SKM-1 (cell line): ENCODE measurements around the gene LRRC3.

Source experiments
- DNase-seq: peaks from one replicate; lab custom pipeline; 2025; ENCODE audit not compliant: unreplicated experiment; lab: John Stamatoyannopoulos, UW

Gene LRRC3

DNA sequence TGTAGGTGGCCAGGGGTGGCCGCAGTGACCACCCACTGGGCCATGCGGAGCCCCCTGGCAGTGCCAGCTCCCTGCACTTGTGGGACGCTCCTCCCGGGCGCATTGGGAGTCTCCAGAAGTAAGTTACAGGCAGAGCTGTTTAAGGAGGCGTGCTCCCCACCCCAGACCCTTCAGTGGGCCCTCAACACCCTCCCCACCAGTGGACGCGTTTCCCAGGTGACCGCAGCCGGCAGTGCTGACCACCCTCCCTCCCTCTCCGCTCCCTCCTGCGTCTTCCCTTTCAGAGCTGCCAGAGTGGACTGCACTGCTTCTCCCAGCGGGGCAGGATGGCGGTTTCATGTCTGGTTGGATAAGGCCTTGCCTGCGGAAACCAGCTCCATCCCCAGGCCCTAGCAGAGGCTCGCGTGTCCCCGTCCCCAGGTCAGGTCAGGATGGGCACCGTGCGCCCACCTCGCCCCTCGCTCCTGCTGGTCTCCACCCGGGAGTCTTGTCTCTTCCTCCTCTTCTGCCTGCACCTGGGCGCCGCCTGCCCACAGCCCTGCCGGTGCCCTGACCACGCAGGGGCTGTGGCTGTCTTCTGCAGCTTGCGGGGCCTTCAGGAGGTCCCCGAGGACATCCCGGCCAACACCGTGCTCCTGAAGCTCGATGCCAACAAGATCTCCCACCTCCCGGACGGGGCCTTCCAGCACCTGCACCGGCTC lies 1.1 kb downstream of the LRRC3 start:
- DNase-seq = no peak

DNA sequence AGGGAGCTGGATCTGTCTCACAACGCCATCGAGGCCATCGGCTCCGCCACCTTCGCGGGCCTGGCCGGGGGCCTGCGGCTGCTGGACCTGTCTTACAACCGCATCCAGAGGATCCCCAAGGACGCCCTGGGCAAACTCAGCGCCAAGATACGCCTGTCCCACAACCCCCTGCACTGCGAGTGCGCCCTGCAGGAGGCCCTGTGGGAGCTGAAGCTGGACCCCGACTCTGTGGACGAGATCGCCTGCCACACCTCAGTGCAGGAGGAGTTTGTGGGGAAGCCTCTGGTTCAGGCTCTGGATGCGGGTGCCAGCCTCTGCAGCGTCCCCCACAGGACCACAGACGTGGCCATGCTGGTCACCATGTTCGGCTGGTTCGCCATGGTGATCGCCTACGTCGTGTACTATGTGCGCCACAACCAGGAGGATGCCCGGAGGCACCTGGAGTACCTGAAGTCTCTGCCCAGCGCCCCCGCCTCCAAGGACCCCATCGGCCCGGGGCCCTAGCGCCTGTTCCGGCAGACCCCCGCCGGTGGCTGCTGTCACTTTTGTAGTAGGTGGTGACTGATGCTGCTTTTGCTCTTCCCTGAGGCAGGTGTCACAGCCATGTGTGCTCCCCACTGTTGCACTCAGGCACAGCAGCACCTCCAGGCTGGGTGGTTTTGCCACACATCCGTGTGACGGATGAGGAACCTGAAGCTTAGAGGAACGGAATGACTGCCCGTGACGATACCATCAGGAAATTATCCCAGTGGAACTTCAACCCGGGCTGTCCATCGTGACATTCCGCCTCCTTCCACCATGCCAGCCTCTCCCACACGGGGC lies 1.8 kb downstream of the LRRC3 start:
- DNase-seq = no peak

DNA sequence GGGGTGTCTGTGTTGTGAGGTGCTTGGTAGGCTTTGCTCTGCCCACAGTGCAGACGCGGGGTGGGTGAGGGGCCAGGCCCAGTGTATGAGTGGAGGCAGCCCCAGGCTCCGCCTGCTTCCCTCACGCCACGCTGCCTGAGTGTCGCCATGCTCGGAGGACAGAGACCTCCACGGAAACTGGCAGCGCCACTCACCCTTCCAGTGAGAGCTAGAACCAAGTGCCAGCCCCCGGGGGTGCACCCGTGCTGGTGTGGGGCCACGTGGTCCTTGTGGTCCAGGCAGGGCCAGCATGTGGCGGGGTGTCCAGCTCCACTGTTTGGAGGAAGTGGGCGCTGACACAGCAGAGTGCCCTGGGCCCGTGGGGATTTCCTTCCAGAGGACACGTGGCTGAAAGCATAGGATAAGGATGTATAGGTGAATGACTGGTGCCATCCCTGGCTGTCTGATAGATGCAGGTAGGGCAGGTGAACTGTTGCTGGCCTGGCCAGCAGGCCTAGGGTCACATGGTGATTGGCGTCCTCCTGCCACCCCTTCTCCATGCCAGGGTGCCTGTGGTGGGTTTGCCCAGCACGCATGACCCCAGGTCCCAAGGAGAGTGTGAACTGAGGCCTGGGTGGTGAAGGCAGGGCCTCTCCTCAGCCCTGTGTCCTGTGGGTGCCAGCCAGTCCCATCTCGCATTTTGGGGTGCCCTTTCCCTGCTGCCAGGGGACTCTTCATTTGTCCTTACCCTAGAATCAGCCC lies 3.8 kb downstream of the LRRC3 start:
- no peak for DNase-seq

DNA sequence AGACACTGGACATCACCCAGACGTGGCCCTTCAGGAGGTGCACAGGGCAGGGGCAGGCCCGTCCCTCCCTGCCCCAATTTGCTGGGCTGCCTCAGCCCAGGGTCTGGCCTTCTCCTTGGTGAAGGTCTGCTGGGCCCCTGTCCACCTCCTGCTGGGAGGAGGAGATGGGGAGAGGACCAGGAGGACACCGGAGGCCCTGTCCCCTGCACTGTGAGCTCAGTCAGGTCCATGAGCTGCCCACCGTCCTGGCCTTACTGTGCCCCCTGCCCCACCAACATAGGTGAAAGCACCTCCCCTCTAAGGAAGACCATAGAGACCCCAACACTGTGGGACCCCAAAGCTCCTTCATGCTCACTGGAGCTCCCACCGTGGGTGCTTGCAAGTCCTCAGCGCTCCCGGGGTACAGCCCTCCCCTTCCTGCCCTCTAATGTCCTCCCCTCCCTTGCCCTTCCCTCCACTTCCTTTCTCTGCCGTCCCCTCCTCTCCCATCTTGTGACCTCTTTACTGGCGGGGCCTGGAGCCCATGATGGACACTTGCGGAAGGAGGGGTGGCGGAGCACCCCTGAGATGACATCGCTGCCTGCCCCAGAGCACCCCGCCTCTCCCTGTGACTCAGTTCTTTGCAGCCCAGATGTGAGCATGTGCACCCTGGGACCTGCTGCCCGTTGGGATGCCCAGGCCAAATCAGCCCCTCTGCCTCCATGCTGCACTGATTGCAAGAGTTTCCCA lies 4.6 kb downstream of the LRRC3 start:
- no peak for DNase-seq

DNA sequence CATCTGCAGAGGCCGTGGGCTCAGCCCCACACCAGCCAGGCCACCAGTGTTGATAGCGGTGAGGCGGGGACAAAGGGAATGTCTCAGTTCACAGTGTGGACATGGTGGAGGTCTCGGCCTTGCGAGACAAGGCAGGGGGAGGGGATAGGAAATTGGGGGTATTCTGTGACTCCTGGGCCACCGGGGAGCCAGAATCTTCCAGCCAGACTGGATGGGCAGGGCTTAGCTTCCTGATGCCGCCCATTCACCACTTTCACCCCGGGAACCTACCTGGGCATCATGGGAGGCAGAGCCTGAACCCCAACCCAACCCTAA lies 5.1 kb downstream of the LRRC3 start:
- no peak for DNase-seq

DNA sequence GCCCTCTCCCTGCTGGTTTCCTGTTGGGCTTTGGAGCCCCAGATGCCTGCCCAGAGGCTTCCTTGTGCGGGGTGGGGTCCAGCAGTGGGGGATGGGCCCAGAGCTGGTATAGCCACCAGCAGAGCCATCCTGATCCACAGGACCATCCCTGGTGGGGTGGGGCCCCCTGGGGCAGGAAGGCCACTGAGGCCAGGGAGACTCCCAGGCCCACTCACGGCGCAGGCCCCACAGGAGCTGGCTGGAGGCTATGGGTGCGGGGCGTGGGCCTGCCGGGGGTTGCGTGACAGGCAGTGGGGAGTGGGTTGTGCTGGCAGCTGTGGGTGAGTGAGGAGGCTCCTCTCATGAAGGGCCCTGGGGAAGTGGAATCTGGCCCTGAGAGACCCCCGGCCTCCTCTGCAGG lies 5.7 kb downstream of the LRRC3 start:
- DNase-seq = no peak

DNA sequence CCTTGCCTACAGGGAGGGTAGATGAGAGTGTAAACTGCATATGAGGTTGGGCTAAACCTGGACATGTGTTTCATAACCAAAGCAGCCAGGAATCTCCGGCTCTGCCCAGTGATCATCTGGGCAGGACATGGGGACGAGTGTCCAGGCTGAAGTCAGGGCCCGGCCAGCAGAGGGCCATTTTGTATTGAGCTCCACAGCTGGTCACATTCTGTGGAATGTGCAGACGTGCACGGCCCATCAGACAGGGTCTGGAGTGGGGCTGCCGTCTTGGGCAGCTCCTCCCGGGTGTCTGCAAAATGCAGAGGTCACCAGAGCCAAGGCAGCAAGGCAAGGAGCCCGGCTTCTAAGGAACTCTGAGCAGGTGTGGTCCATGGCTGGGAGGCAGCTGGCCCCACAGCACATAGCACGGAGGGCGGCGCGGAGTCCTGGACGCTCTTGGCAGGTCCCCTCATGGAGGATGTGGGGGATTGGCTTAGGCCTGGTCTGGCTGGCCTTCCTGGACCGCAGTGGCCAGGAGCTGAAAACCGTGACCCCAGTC lies 6.2 kb downstream of the LRRC3 start:
- DNase-seq = no peak

DNA sequence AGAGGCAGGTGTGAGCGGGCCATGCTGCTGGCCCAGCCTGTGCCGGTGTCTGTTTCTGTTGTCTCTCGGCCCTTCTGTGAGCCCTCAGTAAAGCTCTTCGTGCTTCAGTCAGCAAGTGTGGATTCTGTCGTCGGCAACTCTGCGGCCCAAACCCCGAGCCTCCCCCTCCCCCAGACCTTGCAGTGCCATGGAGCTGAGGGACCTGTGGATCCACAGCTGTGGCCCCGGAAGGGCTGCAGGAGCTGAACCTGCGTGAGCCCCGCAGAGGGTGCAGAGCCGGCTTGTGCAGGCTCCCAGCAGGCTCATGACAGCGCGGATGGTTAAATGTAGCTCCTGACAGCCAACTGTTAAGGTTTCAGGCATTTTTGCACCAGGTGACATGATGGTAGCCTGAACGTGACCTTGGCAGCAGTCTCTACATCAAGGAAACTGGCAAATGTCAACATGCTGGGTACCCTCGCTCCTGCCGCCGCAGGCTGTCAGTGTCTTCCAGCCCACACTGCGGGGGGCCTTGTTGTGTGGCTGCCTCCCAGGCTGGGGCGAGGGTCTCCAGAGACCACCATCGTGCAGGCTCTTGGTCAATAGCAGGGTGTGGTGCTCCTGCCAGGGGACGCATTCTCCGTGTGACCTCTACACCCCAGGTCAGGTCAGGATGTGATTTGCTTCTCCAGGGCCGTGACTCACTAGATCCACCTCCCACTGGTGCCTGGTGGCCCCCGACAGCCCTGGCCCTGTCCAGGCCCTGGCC lies 7.0 kb downstream of the LRRC3 start:
- no peak for DNase-seq

DNA sequence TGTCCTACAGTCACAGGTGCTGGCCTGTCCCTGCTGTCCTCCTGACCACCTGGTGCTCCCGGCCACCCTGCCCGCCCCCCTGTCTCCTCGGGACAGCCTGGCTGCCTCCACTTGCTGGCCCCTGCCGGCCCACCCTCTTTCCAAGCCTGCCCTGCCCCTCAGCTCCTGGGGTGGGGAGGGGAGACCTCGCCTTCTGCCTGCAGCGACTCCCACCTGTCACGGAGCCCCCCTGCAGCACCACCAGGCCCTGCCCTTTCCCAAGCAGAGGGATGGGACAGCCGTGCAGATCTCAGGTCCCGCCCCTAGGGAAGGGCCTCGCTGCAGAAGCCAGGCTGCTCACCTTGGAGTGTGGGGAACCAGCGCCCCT lies 7.5 kb downstream of the LRRC3 start:
- no peak for DNase-seq

DNA sequence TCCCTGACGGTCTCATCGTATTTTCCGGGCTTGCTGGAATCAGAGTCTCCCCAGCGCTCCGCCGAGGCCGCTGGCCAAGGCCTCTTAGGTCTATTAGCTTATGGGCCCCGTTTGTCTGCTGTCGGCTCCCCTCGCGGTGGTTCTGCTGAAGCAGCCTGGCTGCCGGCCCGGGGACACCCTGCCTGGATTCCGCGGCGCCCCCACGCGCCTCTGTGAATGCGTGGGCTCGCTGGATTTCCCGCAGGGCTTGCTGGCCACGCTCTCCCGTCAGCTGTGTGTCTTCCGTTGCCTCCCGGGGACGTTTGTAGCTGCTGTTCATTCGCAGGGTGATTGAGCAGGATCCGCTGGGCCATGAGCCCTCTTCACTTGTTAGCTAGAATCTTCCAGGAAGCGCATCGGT lies 8.4 kb downstream of the LRRC3 start:
- DNase-seq = no peak

DNA sequence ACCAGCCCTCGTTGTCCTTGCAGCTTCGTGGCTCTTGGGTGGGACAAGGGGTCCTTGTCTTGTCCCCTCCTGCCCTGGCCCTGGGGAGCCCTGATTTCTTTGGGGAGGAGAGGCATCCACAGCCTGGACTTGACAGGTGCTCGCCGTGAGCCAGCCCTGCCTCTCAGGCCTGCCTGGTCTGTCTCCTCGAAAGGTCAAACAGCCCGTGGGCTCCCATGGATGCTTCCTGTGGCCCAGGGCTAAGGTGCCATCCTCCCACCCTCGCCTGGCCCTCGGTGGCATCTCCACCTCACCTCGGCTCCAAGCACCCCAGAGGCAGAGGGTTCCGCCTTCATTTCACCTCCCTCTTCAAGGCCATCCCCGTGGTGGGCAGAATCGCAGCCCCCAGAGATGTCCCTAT lies 9.0 kb downstream of the LRRC3 start:
- no peak for DNase-seq

DNA sequence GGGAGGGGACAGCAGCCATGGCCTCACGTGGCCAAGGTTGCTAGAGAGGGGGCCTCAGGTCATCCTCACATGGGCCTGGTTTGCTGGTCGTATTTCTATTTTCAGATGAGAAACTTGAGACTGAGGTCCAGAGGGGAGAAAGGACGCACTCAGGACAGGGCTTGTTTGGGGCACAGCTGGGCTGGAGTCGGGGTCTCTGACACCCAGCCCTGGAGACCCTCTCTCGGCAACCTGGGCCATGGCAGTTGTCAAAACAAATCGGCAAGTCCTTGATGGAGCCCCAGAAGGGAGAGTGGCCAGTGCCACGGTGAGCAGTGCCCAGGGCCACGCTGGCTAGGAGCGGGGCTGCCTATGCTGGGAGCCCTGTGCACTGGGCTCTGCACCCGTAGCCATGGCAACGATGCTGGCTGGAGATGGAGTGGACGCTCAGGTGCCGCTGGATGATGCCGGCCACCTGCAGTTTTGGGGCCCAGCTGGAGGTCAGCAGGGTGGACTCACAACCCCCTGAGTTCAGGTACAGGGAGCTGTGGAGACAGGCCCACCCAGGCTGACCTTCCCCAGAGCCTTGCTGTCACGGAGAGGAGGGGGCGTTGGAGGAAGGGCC lies 11.1 kb downstream of the LRRC3 start:
- DNase-seq = no peak

DNA sequence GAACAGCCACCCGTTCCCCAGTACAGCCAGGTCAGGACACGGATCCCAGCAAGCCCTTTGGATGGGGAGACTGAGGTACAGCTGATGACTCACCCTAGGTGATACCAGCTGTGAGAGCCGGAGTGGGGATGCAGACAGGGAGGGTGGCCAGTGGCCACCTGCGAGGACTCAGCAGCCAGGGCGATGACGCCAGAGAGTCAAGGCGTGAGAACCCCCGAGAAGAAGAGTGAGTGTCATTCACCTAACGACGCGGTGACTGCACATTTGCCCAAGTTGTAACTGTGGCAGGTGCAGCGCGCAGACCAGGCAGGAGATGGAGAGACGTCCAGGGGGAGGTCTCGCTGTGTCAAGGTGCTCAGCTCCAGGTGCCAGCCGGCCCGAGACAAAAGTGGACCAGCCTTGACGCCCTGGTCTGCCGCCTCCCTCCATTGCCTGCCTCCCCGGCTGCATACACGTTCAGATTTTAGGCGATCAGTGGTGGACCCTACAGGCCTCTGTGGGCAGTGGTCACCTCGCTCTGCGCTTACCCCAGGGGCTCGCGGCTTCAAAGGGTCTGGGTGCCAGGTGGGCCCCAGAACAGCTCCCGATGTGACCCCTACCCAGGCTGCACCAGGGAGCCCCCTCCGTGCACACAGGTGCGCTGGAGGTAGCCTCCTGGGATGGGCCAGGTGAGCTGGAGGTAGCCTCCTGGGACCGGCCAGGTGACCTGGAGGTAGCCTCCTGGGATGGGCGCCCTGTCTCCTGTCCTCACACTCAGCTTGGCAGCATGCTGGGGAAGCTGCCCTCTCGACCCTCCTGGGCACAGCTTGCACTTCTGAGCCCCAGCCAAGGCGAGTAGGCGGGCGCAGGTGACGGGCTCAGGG lies 11.9 kb downstream of the LRRC3 start:
- no peak for DNase-seq

DNA sequence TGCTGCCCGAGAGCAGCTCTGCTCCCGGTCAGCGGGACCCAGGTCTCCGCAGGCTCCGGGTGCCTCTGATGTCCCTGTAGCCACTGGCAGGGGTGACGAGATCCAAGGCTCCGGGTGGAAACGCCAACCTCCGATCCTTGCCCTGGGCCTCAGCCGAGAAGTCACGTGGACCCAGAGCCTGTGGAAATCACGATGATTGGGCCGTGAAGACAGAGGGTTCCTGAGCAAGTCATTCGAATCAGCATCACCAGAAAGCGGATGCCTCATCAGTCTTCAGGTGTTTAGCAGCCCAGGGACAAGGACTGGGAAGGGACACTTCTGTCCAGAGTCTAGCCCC lies 12.5 kb downstream of the LRRC3 start:
- no peak for DNase-seq

DNA sequence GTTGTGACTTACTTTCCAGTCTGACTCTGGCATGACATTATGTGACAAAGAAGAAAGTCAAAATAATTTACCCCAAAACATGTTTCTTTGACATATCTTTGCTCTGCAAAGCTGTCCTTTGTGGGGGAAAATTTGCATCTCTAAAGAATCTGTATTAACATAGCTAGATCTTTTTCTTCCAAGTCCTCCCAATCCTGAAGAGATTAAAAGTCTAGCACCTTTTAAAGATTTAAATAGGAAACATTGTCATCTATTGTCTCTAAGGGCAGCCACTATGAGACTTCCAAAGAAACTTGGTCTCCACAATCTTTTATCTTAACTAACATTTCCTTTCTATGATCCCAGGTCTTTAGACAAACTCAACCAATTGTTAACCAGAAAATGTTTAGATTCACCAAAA lies 16.0 kb downstream of the LRRC3 start:
- no peak for DNase-seq

DNA sequence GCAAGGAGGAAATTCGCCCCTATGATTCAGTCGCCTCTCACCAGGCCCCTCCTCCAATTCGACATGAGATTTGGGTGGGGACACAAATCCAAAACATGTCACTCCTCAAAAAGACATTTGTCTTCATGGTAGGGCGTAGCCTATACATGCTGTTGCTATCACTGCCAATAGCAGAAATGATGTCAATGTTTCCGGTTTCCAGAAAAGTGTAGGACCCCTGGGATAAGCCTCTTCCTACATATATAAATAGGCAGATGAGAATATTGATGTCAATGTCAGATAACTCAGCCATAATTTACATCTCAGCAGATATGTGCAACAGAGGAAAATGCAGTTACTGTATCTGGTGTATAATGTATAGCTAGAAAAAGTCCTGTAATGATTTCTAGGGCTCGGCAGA lies 16.7 kb downstream of the LRRC3 start:
- DNase-seq = no peak

DNA sequence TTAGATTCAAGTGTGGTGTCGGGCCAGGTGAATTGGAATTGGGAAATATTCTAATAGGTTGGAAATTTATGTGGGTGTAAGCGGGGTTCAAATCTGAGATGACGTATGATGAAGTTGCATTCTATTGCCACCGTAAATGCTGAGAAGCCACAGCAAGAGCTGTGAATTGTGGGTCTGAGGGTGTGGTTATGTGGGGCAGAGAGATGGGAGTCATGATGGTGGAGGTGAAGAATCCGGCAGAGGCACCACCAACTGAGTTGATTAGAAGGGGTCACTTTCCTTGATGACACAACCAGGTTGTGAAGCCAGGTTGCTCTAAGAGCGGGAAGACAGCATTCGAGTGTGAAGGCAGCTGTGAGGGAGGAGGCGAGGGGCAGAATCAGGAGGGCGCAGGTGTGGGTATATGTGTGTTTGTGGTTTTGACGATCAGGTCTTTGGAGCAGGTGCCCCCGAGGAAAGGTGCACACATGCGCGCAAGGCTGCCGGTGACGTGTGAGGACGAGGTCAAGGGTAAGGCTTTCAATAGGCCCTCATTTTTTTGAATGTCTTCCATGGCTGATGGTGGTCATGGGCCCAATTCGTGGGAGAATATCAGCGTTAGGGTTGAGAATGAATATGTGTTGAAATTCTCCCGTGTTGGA lies 18.7 kb downstream of the LRRC3 start:
- DNase-seq = no peak

DNA sequence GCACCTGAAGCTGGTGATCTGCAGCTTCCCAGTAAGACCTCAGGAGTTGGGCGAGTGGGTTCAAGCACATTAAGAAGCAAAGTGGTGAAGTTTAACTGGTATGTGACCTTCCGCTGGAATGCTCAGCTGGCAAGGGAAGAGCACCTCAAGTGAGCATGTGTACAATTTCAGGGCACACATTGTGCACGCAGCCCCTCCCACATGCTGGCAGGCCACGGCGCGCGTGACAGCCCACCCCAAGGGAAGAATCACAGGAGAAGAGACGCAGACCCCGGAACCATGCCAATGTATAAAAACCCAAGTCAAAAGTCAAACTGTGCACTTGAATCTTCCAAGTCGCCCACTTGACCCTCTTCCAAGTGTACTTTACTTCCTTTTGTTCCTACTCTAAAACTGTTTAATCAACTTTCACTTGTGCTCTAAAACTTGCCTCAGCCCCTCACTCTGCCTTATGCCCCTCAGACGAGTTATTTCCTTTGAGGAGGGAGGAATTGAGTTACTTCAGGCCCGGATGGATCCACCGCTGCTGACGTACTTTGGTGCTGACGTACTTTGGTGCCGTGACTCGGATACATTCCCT lies 20.0 kb downstream of the LRRC3 start:
- no peak for DNase-seq

DNA sequence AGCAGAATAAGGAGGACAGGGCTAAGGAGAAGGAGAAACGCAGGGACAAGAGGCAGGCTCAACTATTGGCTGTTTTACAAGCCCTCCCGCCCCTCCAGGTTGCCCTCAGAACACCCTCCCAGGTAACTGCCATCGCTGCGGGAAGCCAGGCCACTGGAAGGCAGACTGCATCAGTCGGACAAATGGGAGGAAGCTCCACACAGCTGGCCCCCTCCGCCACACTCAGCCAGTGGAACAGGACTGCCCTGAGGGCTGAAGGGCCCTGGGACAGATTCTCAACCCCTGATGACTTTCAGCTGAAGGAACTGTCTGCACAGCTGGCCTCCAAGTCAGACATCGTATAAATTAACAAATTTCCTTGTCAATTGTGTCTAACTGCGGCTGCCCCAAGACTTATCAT lies 21.8 kb downstream of the LRRC3 start:
- DNase-seq = no peak
